ENCODE data around the gene ZIC4. TPM values are rescaled to one million over a fixed set of nuclear protein-coding genes. Genes with fewer than 3 reads are reported as not detected.
A peak's percentile ranks its signal among the peaks of the same experiment; 100 is the strongest.

Gene ZIC4
- total and polyA plus RNA-seq, 2 of the 8 experiments (the other 6 are each of a cell fraction or from before 2014, with no cell fraction given), result 0.03 to 0.13 TPM

GRCh38 chr3:147360051-147360439 is 46.3 kb downstream of the ZIC4 start:
- Histone ChIP-seq H3K79me1 (ENCODE audit: low read depth, low read length) (no peaks in the 10 kb centered on the region), H3K9me3 (ENCODE audit: insufficient read depth in 2 of 2, low read depth in 1 of 2, low read length in 1 of 2) (no peaks in the 10 kb centered on the region), H2BK120ac (replicated peaks; ENCODE audit: low read depth, low read length) (no peak overlapping the region), H2BK20ac (ENCODE audit: low read length) (no peak overlapping the region), H4K20me1 (replicated peaks in 1 of 2; ENCODE audit: control insufficient read depth in 1 of 2, insufficient read depth in 2 of 2, low read length in 2 of 2) (peaks cover 2 to 4% of the 10 kb centered on the region in 2 experiments), H3K4ac (replicated peaks; ENCODE audit: insufficient read length, low read depth, low read length) (no peak overlapping the region), H2BK12ac (ENCODE audit: low read depth, low read length) (no peak overlapping the region), H3K23ac (ENCODE audit: insufficient read length) (no peak overlapping the region), H3K4me2 (ENCODE audit: insufficient read depth in 1 of 2, low read depth in 2 of 2, low read length in 2 of 2) (peak overlapping the region in 1 of 2 experiments; percentile 75; a peak in 1 of 4 replicates), H3K27ac (ENCODE audit: low read depth, low read length) (no peak overlapping the region), H4K91ac (replicated peaks; ENCODE audit: insufficient read length, low read length) (no peak overlapping the region), H2AK5ac (ENCODE audit: low read depth, low read length) (no peak overlapping the region), H3K4me1 (replicated peaks in 1 of 4; ENCODE audit: control insufficient read depth in 3 of 4, insufficient read depth in 4 of 4, low read length in 3 of 4) (peaks cover 13 to 40% (median 19%) of the 10 kb centered on the region in 4 experiments), H2AFZ (ENCODE audit: low read length) (no peak overlapping the region), H3K36me3 (ENCODE audit: control insufficient read depth in 2 of 4, insufficient read depth in 4 of 4, low read length in 3 of 4) (peaks cover 0 to 2% (median 0%) of the 10 kb centered on the region in 4 experiments; a peak in 1 of 8 replicates), H3K9ac (replicated peaks in 1 of 4; ENCODE audit: extremely low read depth in 1 of 4, low read depth in 3 of 4, low read length in 3 of 4) (no peak overlapping the region), H2BK5ac (ENCODE audit: low read depth, low read length) (no peak overlapping the region), H3K23me2 (ENCODE audit: low read depth, low read length) (peaks cover 3% of the 10 kb centered on the region; the same call in 1 of the 2 replicates), H3K14ac (ENCODE audit: insufficient read length) (no peak overlapping the region), H3K79me2 (ENCODE audit: control insufficient read depth in 1 of 2, insufficient read depth in 2 of 2, low read length in 2 of 2) (no peaks in the 10 kb centered on the region), H4K5ac (ENCODE audit: insufficient read length, low read depth, low read length) (no peak overlapping the region), H3K4me3 (ENCODE audit: extremely low read depth in 1 of 4, insufficient read depth in 2 of 4, low read depth in 3 of 4, low read length in 4 of 4) (peak overlapping the region in 1 of 4 experiments; percentile 38; a peak in 2 of 8 replicates), H3K27me3 (replicated peaks in 1 of 4; ENCODE audit: control insufficient read depth in 3 of 4, extremely low read depth in 1 of 4, insufficient read depth in 3 of 4, low read length in 3 of 4) (peaks cover 53 to 82% (median 79%) of the 10 kb centered on the region in 4 experiments), H3K56ac (replicated peaks; ENCODE audit: insufficient read length, low read depth, low read length) (no peak overlapping the region), H2BK15ac (ENCODE audit: low read length) (no peak overlapping the region), H4K8ac (ENCODE audit: extremely low read depth, insufficient read depth, low read length) (no peak overlapping the region), H3K18ac (ENCODE audit: extremely low read depth, low read length) (no peak overlapping the region)
- WGBS, 2 experiments (ENCODE audit: extremely low coverage in 1 of 2, insufficient coverage in 1 of 2, insufficient read length in 1 of 2, insufficient replicate concordance in 2 of 2, low coverage in 1 of 2, low lambda C conversion rate in 2 of 2, missing lambda C conversion rate in 1 of 2), result 19% methylated on average over 5 of the region's 5 CpGs; no CpG with 5 or more reads in 1 of the 2 experiments
- FAIRE-seq (no peak), DNase-seq (ENCODE audit: low read depth in 1 of 2, low spot score in 2 of 2) (no peak)
- POLR2A ChIA-PET (ENCODE audit: partially characterized antibody), result interaction anchor here (1.0 to 1.1 kb wide), 2 partner anchors 14 to 32 kb away, joined by 3 read pairs; no protein-coding TSS in a partner anchor
- CTCF ChIA-PET (ENCODE audit: partially characterized antibody), result interaction anchor here (0.9 to 10.6 kb wide), 9 partner anchors 10 to 62 kb away, joined by 3 to 162 read pairs (median 8); no protein-coding TSS in a partner anchor

Data from H1 (cell line).